Measurements from ENCODE around the gene TRAPPC3L. TPM values are rescaled to one million over a fixed set of nuclear protein-coding genes. Genes with fewer than 3 reads are reported as not detected.

Gene TRAPPC3L
- total and polyA plus RNA-seq, 12 donors, result 0.10 to 0.57 (median 0.27) TPM; not detected in 4

DNA sequence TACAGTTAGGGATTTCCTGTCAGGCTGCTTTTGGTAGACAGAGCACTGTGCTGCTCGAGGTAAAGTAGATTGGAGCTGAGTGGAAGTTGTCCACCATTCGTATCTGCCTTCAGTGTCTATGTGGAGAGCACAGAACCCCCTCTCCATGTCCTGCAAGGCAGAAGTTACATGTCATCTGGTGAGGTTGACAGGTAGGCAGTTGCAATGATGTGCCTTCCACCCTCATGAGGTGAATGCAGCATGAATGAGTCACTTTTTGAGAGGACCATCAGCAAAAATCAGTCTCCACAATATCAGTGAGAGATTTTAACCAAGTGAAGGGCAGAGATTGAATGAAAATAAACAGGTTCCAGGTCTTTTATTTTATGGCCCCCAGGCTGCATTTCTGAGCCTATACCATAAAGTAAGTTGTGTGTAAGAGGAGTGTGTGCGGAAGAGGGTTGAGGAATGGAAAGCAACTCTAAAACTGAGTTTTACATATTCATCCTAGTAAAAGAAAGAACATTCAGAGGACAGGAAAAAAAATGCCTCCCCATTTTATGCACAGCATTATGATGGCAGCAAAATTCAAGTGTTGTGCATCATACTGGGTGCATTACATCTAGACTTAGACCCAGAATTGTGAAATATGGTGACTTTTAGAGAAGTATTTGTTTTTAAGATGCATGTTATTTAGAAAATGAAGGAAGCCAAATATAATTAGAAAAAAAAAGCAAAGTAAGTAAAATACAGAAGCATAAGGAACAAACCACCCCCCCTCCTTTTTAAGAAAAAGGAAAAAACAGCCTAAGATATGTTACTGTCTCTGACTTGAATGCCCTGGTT is 15.8 kb downstream of the TRAPPC3L start:
- no peaks in the 10 kb centered on the region for H3K4me1 ChIP-seq (replicated peaks in 1 of 2)
- no peak for DNase-seq
- no peaks in the 10 kb centered on the region for H3K36me3 ChIP-seq (replicated peaks in 1 of 2)
- TF ChIP-seq CTCF (IDR thresholded peaks at IDR 0.05) (no peak), POLR2A (IDR thresholded peaks at IDR 0.05) (no peak)
- H3K9me3 ChIP-seq (replicated peaks in 1 of 3), result no peaks in the 10 kb centered on the region
- no peak overlapping the region for H3K4me3 ChIP-seq
- H3K27me3 ChIP-seq, result no peaks in the 10 kb centered on the region
- intact Hi-C loops (cut with DNase I), result loop anchor here (10.0 kb wide), 1 partner anchor 255 kb away; the partner anchor contains the start of gene TSPYL1 (in 2 of the 2)
- WGBS, 4 donors, result 67 to 86% (median 75%) methylated on average over 3 of the region's 3 CpGs
- no peak overlapping the region for H3K27ac ChIP-seq

DNA sequence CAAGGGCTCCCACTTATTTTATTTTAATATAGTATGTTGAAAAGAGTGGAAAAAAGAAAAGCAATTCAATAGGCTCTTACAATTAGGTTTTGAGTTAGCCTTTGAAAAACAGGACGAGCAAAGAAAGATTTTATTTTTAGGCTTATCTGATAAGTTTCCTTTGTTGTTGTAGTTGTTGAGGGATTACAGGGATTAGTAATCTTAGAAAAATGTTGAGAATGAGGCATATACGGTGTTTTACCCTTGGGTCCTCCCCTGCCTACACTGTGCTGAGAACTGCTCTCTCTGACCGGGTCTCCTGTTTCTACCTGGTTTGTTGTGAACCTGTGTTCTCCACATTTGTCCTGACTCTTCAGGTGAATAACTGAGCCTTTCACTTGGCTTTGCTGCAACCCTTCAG is 16.7 kb downstream of the TRAPPC3L start:
- H3K27me3 ChIP-seq, result no peaks in the 10 kb centered on the region
- TF ChIP-seq POLR2A (IDR thresholded peaks at IDR 0.05) (no peak), CTCF (IDR thresholded peaks at IDR 0.05) (no peak)
- no peaks in the 10 kb centered on the region for H3K9me3 ChIP-seq (replicated peaks in 1 of 3)
- H3K4me3 ChIP-seq, result no peak overlapping the region
- intact Hi-C loops (cut with DNase I), result no loop called here
- WGBS, 4 donors, result 32 to 46% (median 42%) methylated on average over 3 of the region's 3 CpGs
- H3K36me3 ChIP-seq (replicated peaks in 1 of 2), result no peaks in the 10 kb centered on the region
- no peaks in the 10 kb centered on the region for H3K4me1 ChIP-seq (replicated peaks in 1 of 2)
- H3K27ac ChIP-seq, result no peak overlapping the region
- DNase-seq, result no peak

DNA sequence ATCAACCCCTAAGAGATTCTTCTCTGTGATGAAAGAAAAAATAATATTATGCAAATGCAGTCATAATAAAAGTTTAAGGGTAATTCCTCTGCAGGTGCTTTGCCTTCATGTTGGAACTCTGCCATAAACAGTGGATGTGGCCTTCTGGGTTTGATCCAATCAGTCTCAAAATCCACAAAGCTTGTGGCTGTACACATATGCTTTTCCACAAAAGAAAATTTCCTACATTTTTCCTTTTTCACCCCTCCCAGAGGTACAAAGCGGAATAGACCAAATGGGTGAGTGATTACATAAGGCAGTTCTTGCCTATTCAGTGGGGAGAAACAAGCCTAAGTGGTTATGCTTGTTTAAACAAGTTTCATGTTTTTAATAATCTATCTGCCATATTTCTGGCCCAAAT is 17.4 kb downstream of the TRAPPC3L start:
- 89 to 95% (median 91%) methylated on average over 1 of the region's 1 CpG for WGBS, 4 donors

GRCh38 chr6:116524236-116524635 is 21.2 kb downstream of the TRAPPC3L start:
- H3K9me3 ChIP-seq (replicated peaks in 1 of 3), result no peaks in the 10 kb centered on the region
- no peaks in the 10 kb centered on the region for H3K4me1 ChIP-seq (replicated peaks in 1 of 2)
- DNase-seq, result no peak
- H3K36me3 ChIP-seq (replicated peaks in 1 of 2), result no peaks in the 10 kb centered on the region
- no peak overlapping the region for H3K27ac ChIP-seq
- WGBS, 4 donors, result 60 to 84% (median 70%) methylated on average over 2 of the region's 2 CpGs
- TF ChIP-seq POLR2A (IDR thresholded peaks at IDR 0.05) (no peak), CTCF (IDR thresholded peaks at IDR 0.05) (no peak)
- H3K27me3 ChIP-seq, result no peaks in the 10 kb centered on the region
- no peak overlapping the region for H3K4me3 ChIP-seq
- intact Hi-C loops (cut with DNase I), result no loop called here

More for the DNA sequence above, 17.4 kb downstream of the TRAPPC3L start:
- H3K27me3 ChIP-seq, result no peaks in the 10 kb centered on the region
- H3K36me3 ChIP-seq (replicated peaks in 1 of 2), result no peaks in the 10 kb centered on the region
- intact Hi-C loops (cut with DNase I), result no loop called here
- H3K4me1 ChIP-seq (replicated peaks in 1 of 2), result no peaks in the 10 kb centered on the region
- no peaks in the 10 kb centered on the region for H3K9me3 ChIP-seq (replicated peaks in 1 of 3)
- TF ChIP-seq CTCF (IDR thresholded peaks at IDR 0.05) (no peak), POLR2A (IDR thresholded peaks at IDR 0.05) (no peak)
- no peak for DNase-seq
- H3K27ac ChIP-seq, result no peak overlapping the region
- no peak overlapping the region for H3K4me3 ChIP-seq
